NCI-H748 (cell line): ENCODE results near the gene CROCC.
"Not testable (repeated sequence)": the region's sequence is repeated elsewhere in the genome, so short reads cannot be mapped to it uniquely, and the experiment has no call there.

Experiments used
- DNase-seq: peaks from one replicate; lab custom pipeline; 2025; ENCODE audit not compliant: unreplicated experiment; lab: John Stamatoyannopoulos, UW

The CROCC gene

GRCh38 chr1:16921391-16922185 lies at the start of gene CROCC:
Gene CROCC, plus strand, starts transcription at chr1:16921931. Its CDS starts 88 bp downstream, at chr1:16922019.
- DNase-seq, result peak; percentile 55

- DNase-seq, result peak; percentile 59
Measured at GRCh38 chr1:16872152-16873075, 49.3 kb upstream of the CROCC start.

- peak; percentile 53 for DNase-seq
Measured at GRCh38 chr1:16873076-16873879, 48.5 kb upstream of the CROCC start.

- DNase-seq, result not testable (repeated sequence)
Measured at GRCh38 chr1:16874968-16875765, 46.6 kb upstream of the CROCC start.

GRCh38 chr1:16881742-16882141 lies 40.0 kb upstream of the CROCC start:
- peak; percentile 13 for DNase-seq

- no peak for DNase-seq
Measured at GRCh38 chr1:16882986-16883385, 38.7 kb upstream of the CROCC start.

- not testable (repeated sequence) for DNase-seq
Measured at GRCh38 chr1:16884487-16884886, 37.2 kb upstream of the CROCC start.

- DNase-seq, result no peak
Measured at GRCh38 chr1:16886860-16887605, 34.7 kb upstream of the CROCC start.

GRCh38 chr1:16888860-16889816 lies 32.6 kb upstream of the CROCC start:
- no peak for DNase-seq

GRCh38 chr1:16890539-16891021 lies 31.2 kb upstream of the CROCC start:
- DNase-seq, result not testable (repeated sequence)

GRCh38 chr1:16891057-16891456 lies 30.7 kb upstream of the CROCC start:
- not testable (repeated sequence) for DNase-seq

- not testable (repeated sequence) for DNase-seq
Measured at GRCh38 chr1:16892978-16893525, 28.7 kb upstream of the CROCC start.

- not testable (repeated sequence) for DNase-seq
Measured at GRCh38 chr1:16893796-16894195, 27.9 kb upstream of the CROCC start.

GRCh38 chr1:16894338-16894737 lies 27.4 kb upstream of the CROCC start:
- not testable (repeated sequence) for DNase-seq

- DNase-seq, result not testable (repeated sequence)
Measured at GRCh38 chr1:16895233-16895597, 26.5 kb upstream of the CROCC start.

- peak; percentile 97 for DNase-seq
Measured at GRCh38 chr1:16895598-16896315, 26.0 kb upstream of the CROCC start, which contains the start of gene RNU1-2. Gene RNU1-2, plus strand, starts transcription at chr1:16895980.
